Frontal cortex (tissue), 4 donors: Measurements from ENCODE around the gene WDR89. TPM values are rescaled to one million over a fixed set of nuclear protein-coding genes. Genes with fewer than 3 reads are reported as not detected.
A peak's percentile ranks its signal among the peaks of the same experiment; 100 is the strongest.
"Not testable (repeated sequence)": the region's sequence is repeated elsewhere in the genome, so short reads cannot be mapped to it uniquely, and the experiment has no call there.

Source experiments
- DNase-seq, 2 donors: peaks; one replicate each; pipeline ENCODE4 v3.0.0; 2012; ENCODE audit warnings: low spot score in 2 of 2
- FAIRE-seq: peaks from 2 replicates; lab custom pipeline; 2012; peaks lifted over from hg19 to GRCh38; lab: Jason Lieb, UNC
- total RNA-seq: library from RNA; depleted of rRNA; stranded (reverse); fragments of >200 nt; gene quantifications from one replicate; pipeline ENCODE4 v1.2.3, GENCODE V29; 2014
- donor health status: control.
- donor health status: control.
- donor health status: control.

WDR89 gene
- total RNA-seq, 1 donor from 2014 or later, result 46.5 TPM

DNA sequence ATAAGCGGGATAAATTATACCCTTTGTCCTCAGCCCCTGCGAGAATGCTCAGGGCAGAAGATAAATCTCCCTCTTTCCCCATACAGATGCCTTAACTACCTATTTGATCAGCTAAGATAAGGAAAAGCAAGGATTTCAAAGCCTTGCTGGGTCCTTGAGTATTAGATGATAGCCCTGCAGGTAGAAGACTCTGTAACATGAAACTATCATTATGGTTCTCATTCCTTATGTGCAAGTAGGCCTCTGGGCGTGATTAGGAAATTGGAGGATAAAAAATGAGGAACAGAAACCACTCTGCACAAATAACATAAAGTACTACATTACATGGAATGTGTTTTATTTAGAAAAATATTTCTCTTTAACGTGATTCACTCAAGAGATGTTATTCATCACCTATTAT lies 14.5 kb upstream of the WDR89 start:
- FAIRE-seq, result no peak
- no peak for DNase-seq

DNA sequence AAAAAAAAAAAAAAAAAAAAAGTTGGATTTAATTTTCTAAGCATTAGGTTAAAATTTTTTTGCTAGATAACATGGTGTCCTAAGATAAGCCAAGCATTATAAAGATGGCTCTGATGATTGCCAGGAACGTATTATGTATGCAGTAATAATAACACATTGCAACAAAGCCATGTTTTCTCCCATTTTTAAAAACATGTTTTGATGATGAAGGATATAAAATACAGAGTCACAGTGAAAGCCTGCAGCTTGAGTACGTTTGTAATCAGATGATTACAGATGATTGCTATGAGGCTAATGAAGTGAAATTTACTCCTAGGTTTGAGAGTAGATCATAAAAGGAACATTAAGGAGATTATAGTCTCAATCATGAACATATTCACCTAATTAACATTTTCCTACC lies 13.3 kb upstream of the WDR89 start:
- DNase-seq (no peak), FAIRE-seq (no peak)

DNA sequence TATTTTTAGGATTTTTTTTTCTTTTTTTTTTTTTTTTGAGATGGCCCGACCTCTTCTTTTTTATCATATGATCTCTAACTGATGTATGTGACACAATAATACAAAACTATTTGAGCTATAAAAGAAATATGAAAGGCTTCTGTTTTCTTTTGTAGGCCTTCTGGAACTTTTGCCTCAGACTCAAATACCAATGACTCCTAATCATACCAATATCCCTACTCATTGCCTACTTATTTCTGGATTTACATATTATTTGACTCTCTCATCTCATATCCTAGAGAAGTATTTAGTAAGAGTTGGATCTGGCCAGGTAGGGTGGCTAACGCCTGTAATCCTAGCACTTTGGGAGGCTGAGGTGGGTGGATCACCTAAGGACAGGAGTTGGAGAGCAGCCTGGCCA lies 12.7 kb upstream of the WDR89 start:
- no peak for FAIRE-seq
- DNase-seq, result no peak

DNA sequence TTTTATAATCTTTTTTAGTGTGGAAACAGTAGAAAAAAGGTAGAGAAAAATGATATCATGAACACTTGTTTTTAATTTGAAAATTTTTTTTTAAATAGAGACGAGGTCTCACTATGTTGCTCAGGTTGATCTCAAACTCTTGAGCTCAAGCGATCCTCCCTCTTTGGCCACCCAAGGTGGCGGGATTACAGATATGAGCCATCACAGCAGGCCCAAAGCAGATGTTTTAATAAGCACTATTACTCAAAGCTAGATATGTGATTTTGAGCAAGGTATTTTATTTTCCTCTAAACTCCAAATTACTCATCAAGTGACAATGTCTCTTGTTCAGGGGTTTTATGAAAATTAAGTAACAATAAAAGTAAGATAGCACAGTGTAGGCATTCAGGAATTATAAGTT lies 10.7 kb upstream of the WDR89 start:
- no peak for FAIRE-seq

GRCh38 chr14:63650256-63650952 lies 8.7 kb upstream of the WDR89 start:
- no peak for FAIRE-seq

More for the DNA sequence above, 10.7 kb upstream of the WDR89 start:
- no peak for DNase-seq

DNA sequence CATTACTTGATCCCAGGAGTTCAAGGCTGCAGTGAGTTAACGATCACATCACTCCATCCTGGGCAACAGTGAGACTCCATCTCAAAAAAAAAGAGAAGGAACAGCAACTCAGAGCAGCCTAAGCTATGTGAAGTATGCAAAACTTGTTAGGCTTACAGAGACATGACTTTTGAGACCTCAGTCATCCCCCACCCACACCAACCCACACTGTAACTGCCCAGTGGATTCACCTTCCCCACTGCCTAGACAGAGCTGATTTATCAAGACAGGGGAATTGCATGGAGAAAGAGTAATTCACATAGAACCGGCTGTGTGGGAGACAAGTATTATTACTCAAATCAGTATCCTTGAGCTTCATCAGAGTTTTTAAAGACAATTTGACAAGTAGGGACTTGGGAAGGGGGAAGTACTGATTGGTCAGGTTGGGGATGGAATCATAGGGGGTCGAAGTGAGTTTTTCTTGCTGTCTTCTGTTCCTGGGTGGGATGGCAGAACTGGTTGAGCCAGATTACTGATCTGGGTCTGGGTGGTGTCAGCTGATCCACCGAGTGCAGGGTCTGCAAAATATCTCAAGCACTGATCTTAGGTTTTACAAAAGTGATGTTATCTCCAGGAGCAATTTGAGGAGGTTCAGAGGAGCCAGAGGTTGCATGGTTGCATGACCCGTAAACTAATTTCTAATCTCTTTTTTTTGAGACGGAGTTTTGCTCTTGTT lies 6.2 kb upstream of the WDR89 start:
- FAIRE-seq (no peak), DNase-seq (no peak)

More at GRCh38 chr14:63650256-63650952, 8.7 kb upstream of the WDR89 start:
- no peak for DNase-seq

DNA sequence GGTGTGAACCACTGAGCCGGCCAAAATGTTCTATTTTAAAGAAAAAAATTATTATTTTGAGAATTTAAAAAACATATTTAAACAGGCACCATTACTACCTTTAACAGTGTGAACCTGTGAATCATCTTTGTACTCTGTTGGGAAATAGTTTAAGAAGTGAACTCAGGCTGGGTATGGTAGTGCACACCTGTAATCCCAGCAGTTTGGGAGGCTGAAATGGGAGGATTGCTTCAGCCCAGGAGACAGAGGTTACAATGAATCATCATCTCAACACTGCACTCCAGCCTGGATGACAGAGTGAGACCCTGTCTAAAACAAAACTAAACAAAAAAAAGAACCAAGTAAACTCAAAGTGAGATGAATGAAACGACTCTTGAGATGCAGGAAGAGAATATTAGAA lies 3.1 kb upstream of the WDR89 start:
- no peak for DNase-seq
- FAIRE-seq, result no peak

GRCh38 chr14:63642656-63643382 lies 1.1 kb upstream of the WDR89 start:
- FAIRE-seq (no peak), DNase-seq (no peak)

GRCh38 chr14:63642229-63642611 lies 549 bp upstream of the WDR89 start:
- DNase-seq, result peak; percentile 63 to 78
- FAIRE-seq, result peak; percentile 79

DNA sequence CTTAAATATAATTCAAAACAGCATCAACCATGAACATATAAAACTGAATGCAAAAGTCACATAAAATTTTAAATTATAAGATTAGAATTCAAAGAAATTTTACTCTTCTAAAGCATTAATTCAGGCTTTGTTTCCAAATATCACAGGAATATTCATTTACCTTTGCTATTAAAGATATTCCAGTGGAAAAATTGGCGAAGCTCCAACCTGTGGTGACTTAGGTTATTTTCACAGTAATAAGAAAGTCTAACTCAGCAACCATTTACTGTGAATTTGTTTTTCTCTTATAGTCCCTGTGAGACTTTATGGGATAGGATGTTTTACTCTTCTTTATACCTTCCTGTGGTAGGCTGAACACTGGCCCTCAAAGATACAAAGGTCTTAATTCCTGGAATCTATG lies 3.2 kb downstream of the WDR89 start:
- FAIRE-seq (no peak), DNase-seq (no peak)

DNA sequence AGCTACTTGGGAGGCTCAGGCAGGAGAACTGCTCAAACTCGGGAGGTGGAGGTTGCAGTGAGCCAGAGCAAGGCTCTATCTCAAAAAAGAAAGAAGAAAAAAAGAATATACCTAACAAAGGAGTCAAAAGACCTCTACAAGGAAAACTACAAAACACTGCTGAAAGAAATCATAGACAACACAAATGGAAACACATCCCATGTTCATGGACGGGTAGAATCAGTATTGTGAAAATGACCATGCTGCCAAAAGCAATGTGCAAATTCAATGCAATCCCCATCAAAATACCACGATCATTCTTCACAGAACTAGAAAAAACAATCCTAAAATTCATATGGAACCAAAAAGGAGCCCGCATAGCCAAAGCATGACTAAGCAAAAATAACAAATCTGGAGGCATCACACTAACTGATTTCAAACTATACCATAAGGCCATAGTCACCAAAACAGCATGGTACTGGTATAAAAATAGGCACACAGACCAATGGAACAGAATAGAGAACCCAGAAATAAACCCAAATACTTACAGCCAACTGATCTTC lies 5.5 kb downstream of the WDR89 start:
- not testable (repeated sequence) for FAIRE-seq

GRCh38 chr14:63633801-63634200 lies 7.9 kb downstream of the WDR89 start:
- FAIRE-seq (no peak), DNase-seq (no peak)

More for the DNA sequence above, 5.5 kb downstream of the WDR89 start:
- not testable (repeated sequence) for DNase-seq

- no peak for FAIRE-seq
- DNase-seq, result no peak
These were observed 8.6 kb downstream of the WDR89 start for GRCh38 chr14:63632932-63633514.

DNA sequence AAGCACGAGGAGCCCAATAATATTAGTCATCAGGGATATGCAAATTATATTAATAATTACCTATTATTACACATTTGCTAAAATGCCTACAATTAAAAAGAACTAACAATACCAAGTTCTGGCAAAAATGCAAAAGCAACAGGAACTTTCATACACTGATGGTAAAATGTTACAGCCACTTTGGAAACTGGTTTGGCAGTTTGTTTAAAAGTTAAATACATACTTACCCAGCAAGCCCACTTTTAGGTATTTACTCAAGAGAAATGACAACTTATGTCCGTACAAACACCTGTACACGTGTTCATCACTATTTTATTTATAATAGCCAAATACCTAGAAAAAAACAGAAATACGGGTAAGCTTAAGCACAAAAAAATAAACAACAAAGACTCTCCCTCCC lies 17.0 kb downstream of the WDR89 start:
- DNase-seq (no peak), FAIRE-seq (no peak)

DNA sequence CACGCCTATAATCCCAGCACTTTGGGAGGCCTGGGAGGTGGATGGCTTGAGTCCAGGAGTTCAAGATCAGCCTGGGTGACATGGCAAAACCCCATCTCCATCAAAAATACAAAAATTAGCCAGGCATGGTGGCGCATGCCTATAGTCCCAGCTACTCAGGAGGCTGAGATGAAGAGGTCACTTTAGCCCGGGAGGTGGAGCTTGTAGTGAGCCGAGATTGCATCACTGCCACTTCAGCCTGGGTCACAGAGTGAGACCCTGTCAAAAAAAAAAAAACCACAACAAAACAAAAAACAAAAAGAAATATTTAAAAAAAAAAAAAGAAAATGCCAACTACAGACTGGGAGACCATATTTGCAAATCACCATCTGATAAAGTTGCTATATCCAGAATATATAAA lies 17.5 kb downstream of the WDR89 start:
- no peak for FAIRE-seq

GRCh38 chr14:63621975-63622374 lies 19.7 kb downstream of the WDR89 start:
- not testable (repeated sequence) for DNase-seq, FAIRE-seq

More for the DNA sequence above, 17.5 kb downstream of the WDR89 start:
- DNase-seq, result no peak

DNA sequence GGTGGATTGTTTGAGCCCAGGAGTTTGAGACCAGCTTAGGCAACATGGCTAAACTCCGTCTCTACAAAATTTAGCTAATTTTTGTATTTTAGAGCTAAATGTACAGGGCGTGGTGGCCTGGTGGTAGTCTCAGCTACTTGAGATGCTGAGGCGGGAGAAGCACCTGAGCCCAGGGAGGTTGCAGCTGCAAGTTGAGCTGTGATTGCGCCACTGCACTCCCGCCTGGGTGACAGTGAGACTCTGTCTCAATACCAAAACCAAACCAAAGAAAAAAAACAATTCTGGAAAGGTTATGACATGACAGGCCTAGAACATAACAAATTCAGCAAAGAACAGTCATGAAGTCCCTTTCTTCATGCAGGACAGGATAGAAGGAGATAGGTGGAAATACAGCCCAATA lies 25.7 kb downstream of the WDR89 start:
- DNase-seq, result no peak
- FAIRE-seq, result no peak

- FAIRE-seq, result no peak
- DNase-seq, result no peak
These were observed 26.9 kb downstream of the WDR89 start for GRCh38 chr14:63614679-63615363.

GRCh38 chr14:63611078-63611477 lies 30.6 kb downstream of the WDR89 start:
- FAIRE-seq (no peak), DNase-seq (no peak)
